SU-DHL-6 (cell line): Measurements from ENCODE around the gene PWWP2A.

Experiments
- CTCF ChIP-seq: fragments of 200-600 bp; sonication (generic); IDR thresholded peaks from one replicate; pipeline ENCODE4 v1.5.1; 2017; ENCODE audit warnings: antibody characterized with exemption, mild to moderate bottlenecking, low read length, moderate library complexity; ENCODE audit not compliant: insufficient read depth, poor library complexity, severe bottlenecking
- EZH2phosphoT487 ChIP-seq: fragments of 200-600 bp; sonication (generic), shearing (Covaris generic); conservative IDR thresholded peaks from 2 replicates; pipeline ENCODE4 v1.6.1; 2018; ENCODE audit warnings: mild to moderate bottlenecking, antibody characterized with exemption, low read length, moderate library complexity, mixed read lengths

DNA sequence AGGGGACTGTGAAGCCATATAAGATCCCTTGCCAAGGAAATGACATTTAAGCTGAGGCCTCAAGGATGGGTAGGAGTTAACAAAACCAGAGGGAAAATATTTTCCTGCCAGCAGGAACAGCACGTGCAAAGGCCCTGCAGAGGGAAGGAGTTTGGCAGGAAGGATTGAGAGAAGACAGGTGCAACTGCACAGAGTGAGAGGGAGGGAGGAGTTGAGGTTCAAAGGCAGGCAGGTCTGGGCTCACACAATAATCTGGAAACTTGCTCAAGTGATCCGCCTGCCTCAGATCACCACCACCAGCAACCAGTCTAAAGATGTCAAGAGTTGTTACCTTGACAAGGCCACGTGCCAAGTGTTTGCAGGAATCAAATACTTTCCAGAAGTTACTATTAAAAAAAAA lies 31.1 kb upstream of the PWWP2A start:
- TF ChIP-seq CTCF (no peak), EZH2phosphoT487 (no peak)
